Measurements from ENCODE around the gene CPNE8.

The CPNE8 gene

DNA sequence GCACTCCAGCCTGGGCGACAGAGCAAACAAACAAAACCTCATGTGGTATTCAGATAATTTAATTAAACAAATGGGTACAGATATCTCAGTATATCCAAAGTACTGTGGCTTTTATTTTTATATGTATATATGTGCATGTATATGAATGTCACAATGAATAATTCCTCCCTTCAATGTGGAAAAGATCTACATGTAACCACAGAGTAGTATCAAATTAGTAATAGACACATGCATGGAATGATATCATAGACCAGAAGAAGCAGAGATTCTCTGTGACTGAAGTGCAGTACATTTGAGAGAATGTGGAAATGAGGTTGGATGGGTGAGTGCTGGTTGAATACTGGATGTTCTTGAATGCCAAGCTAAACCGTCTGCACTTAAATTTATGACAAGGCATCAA is 222.9 kb downstream of the CPNE8 start:
- TF ChIP-seq ZNF274 (IDR thresholded peaks at IDR 0.05; ENCODE audit: low read depth, low read length) (no peak), SUZ12 (IDR thresholded peaks at IDR 0.05; ENCODE audit: extremely low read depth, insufficient read depth, insufficient read length) (no peak), YY1 (IDR thresholded peaks at IDR 0.05; ENCODE audit: insufficient read depth, insufficient read length) (no peak)
- Histone ChIP-seq H3K4me3 (ENCODE audit: insufficient read length, low read depth) (no peak overlapping the region), H3K4me1 (ENCODE audit: insufficient read depth, insufficient read length) (no peaks in the 10 kb centered on the region), H3K27me3 (ENCODE audit: insufficient read depth, insufficient read length) (no peaks in the 10 kb centered on the region), H3K9ac (ENCODE audit: insufficient read length, low read depth) (no peak overlapping the region), H3K9me3 (ENCODE audit: insufficient read depth, low read length) (no peaks in the 10 kb centered on the region), H3K36me3 (ENCODE audit: insufficient read depth, insufficient read length, low read length) (no peaks in the 10 kb centered on the region)
- no peak for DNase-seq (ENCODE audit: low read depth, low spot score)

DNA sequence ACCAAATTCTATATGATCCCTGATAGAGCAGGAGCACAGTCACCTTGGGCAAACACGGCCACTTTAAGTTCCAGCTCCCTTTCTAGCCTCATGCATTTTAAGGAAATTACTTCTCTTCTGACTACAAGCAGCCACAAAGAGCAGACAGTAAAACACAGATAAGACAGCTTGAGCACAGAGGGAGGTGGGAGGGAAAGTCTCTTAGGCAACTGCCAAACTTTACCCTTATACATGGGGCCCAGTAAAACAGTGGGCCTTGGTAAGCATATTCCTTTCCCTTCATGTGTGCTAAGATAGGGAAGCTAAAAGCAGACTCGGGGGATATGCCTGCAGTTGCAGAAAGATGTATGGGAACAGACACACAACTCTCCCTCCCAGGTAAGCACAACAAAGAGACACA is 235.9 kb downstream of the CPNE8 start:
- H3K4me1 ChIP-seq (ENCODE audit: insufficient read depth, insufficient read length): no peaks in the 10 kb centered on the region
- H3K9me3 ChIP-seq (ENCODE audit: insufficient read depth, low read length): no peaks in the 10 kb centered on the region
- H3K9ac ChIP-seq (ENCODE audit: insufficient read length, low read depth): no peak overlapping the region
- no peaks in the 10 kb centered on the region for H3K27me3 ChIP-seq (ENCODE audit: insufficient read depth, insufficient read length)
- no peak overlapping the region for H3K4me3 ChIP-seq (ENCODE audit: insufficient read length, low read depth)
- TF ChIP-seq YY1 (IDR thresholded peaks at IDR 0.05; ENCODE audit: insufficient read depth, insufficient read length) (no peak), SUZ12 (IDR thresholded peaks at IDR 0.05; ENCODE audit: extremely low read depth, insufficient read depth, insufficient read length) (no peak), ZNF274 (IDR thresholded peaks at IDR 0.05; ENCODE audit: low read depth, low read length) (no peak)
- no peak for DNase-seq (ENCODE audit: low read depth, low spot score)
- H3K36me3 ChIP-seq (ENCODE audit: insufficient read depth, insufficient read length, low read length): no peaks in the 10 kb centered on the region

DNA sequence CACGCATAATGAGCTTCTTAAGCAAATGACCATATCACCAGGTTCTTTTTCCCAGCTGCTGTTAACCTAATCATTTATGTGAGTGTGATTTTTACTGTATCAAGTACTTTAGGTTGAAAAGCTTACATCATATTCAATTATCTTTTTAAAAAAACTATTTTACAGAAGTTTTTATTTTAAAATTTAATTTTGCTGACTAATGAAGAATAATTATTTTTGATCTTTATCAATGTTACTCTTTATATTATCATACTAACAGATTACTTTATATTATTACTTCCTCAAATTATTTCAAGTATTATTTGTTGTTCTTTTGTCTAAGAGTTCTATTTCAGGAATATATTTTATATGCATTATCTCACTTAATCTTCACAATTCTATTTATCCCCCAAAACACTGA is 236.3 kb downstream of the CPNE8 start:
- Histone ChIP-seq H3K4me1 (ENCODE audit: insufficient read depth, insufficient read length) (no peaks in the 10 kb centered on the region), H3K36me3 (ENCODE audit: insufficient read depth, insufficient read length, low read length) (no peaks in the 10 kb centered on the region), H3K27me3 (ENCODE audit: insufficient read depth, insufficient read length) (no peaks in the 10 kb centered on the region), H3K4me3 (ENCODE audit: insufficient read length, low read depth) (no peak overlapping the region), H3K9ac (ENCODE audit: insufficient read length, low read depth) (no peak overlapping the region), H3K9me3 (ENCODE audit: insufficient read depth, low read length) (no peaks in the 10 kb centered on the region)
- DNase-seq (ENCODE audit: low read depth, low spot score): no peak
- TF ChIP-seq YY1 (IDR thresholded peaks at IDR 0.05; ENCODE audit: insufficient read depth, insufficient read length): no peak
- no peak for TF ChIP-seq SUZ12 (IDR thresholded peaks at IDR 0.05; ENCODE audit: extremely low read depth, insufficient read depth, insufficient read length)
- TF ChIP-seq ZNF274 (IDR thresholded peaks at IDR 0.05; ENCODE audit: low read depth, low read length): no peak

DNA sequence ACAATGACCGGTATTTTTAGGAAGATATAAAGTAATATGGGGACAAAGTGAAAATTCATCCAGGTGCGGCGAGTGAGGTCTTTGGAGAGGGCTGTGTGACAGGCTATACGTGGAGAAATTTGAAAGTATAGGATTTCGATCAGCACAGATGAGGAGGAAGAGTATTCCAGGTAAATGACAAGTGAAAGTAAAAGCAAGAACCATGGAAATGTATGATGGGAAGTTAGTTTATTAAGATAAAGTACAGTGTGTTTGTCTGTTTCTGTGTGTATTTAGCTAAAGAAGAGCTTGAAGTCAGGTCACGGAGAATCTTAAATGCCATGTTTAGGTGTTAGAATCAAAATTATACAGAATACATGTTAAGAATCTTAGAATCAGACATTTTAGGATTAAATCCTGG is 239.0 kb downstream of the CPNE8 start:
- Histone ChIP-seq H3K36me3 (ENCODE audit: insufficient read depth, insufficient read length, low read length) (no peaks in the 10 kb centered on the region), H3K9ac (ENCODE audit: insufficient read length, low read depth) (no peak overlapping the region), H3K4me1 (ENCODE audit: insufficient read depth, insufficient read length) (no peaks in the 10 kb centered on the region), H3K9me3 (ENCODE audit: insufficient read depth, low read length) (peaks cover 6% of the 10 kb centered on the region; the same call in 1 of the 2 replicates), H3K27me3 (ENCODE audit: insufficient read depth, insufficient read length) (no peaks in the 10 kb centered on the region), H3K4me3 (ENCODE audit: insufficient read length, low read depth) (no peak overlapping the region)
- TF ChIP-seq ZNF274 (IDR thresholded peaks at IDR 0.05; ENCODE audit: low read depth, low read length): no peak
- no peak for TF ChIP-seq SUZ12 (IDR thresholded peaks at IDR 0.05; ENCODE audit: extremely low read depth, insufficient read depth, insufficient read length)
- no peak for TF ChIP-seq YY1 (IDR thresholded peaks at IDR 0.05; ENCODE audit: insufficient read depth, insufficient read length)
- DNase-seq (ENCODE audit: low read depth, low spot score): no peak

DNA sequence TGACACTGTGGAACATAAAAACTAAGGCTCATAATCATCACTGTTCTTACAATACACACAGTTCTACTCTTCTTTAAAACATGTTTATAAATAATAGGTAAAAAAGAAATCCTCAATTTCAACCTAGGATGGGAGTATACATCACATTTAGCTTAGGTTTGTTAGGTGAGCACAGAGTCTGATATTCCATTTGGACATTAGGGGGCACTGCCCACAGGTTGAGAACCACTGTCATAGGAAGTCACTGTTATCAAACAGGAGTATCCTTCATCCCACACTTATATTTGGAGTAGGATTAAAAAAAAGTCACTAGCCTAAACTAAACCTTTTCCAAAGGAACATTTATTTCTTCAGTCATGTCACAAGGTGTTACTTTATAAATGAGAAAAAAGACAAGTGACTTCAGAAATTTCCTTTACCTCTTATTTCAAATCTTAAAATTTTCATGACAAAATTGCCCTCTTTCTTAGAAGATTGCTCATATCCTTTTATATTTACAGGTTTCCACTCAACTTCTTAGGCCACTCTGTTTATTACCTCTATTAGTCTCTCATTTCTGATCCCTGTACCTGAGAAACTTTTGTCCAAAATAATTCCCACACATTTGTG is 240.6 kb downstream of the CPNE8 start:
- peak; percentile 36 for DNase-seq (ENCODE audit: low read depth, low spot score)
- Histone ChIP-seq H3K36me3 (ENCODE audit: insufficient read depth, insufficient read length, low read length) (no peaks in the 10 kb centered on the region), H3K4me1 (ENCODE audit: insufficient read depth, insufficient read length) (no peaks in the 10 kb centered on the region), H3K9me3 (ENCODE audit: insufficient read depth, low read length) (peaks cover 6% of the 10 kb centered on the region; the same call in 1 of the 2 replicates), H3K9ac (ENCODE audit: insufficient read length, low read depth) (no peak overlapping the region), H3K4me3 (ENCODE audit: insufficient read length, low read depth) (no peak overlapping the region), H3K27me3 (ENCODE audit: insufficient read depth, insufficient read length) (no peaks in the 10 kb centered on the region)
- TF ChIP-seq ZNF274 (IDR thresholded peaks at IDR 0.05; ENCODE audit: low read depth, low read length): no peak

DNA sequence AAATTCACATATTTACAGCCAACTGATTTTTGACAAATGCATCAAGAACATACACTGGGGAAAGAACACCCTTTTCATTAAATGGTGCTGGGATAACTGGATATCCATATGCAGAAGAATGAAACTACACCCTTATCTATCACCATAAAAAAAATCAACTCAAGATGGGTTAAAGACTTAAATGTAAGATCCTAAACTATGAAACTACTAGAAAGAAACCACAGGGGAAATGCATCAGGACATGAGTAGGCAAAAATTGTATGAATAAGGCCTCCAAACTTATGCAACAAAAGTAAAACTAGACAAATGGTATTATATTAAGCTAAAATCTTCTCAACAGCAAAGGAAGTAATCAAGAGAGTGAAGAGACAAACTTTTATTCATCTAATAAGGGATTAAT is 242.6 kb downstream of the CPNE8 start:
- Histone ChIP-seq H3K36me3 (ENCODE audit: insufficient read depth, insufficient read length, low read length) (no peaks in the 10 kb centered on the region), H3K27me3 (ENCODE audit: insufficient read depth, insufficient read length) (no peaks in the 10 kb centered on the region), H3K9me3 (ENCODE audit: insufficient read depth, low read length) (peaks cover 6% of the 10 kb centered on the region; the same call in 1 of the 2 replicates), H3K4me1 (ENCODE audit: insufficient read depth, insufficient read length) (no peaks in the 10 kb centered on the region), H3K9ac (ENCODE audit: insufficient read length, low read depth) (no peak overlapping the region), H3K4me3 (ENCODE audit: insufficient read length, low read depth) (no peak overlapping the region)
- TF ChIP-seq YY1 (IDR thresholded peaks at IDR 0.05; ENCODE audit: insufficient read depth, insufficient read length) (no peak), SUZ12 (IDR thresholded peaks at IDR 0.05; ENCODE audit: extremely low read depth, insufficient read depth, insufficient read length) (no peak), ZNF274 (IDR thresholded peaks at IDR 0.05; ENCODE audit: low read depth, low read length) (no peak)
- no peak for DNase-seq (ENCODE audit: low read depth, low spot score)

DNA sequence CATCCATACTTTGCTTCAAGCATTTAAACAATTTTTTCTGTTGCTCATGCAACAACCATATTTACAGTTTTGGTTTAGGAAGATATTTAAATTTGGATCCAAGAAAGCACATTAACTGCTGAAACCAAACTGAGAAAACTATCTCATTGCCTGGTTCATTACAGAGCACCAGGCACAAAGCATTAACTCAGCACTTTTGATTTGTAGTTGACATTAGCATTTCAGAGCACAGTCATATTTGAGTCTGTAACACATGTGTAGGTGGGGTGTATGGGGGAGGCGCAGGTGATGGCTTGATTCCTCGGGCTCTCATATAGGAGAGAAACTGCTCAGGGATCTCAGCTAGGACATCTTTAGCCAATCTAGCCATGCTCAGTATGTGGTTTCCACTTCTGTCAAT is 251.7 kb downstream of the CPNE8 start:
- H3K4me1 ChIP-seq (ENCODE audit: insufficient read depth, insufficient read length): no peaks in the 10 kb centered on the region
- peaks cover 4% of the 10 kb centered on the region for H3K36me3 ChIP-seq (ENCODE audit: insufficient read depth, insufficient read length, low read length)
- H3K9me3 ChIP-seq (ENCODE audit: insufficient read depth, low read length): no peaks in the 10 kb centered on the region
- H3K27me3 ChIP-seq (ENCODE audit: insufficient read depth, insufficient read length): no peaks in the 10 kb centered on the region
- no peak for TF ChIP-seq YY1 (IDR thresholded peaks at IDR 0.05; ENCODE audit: insufficient read depth, insufficient read length)
- no peak for TF ChIP-seq ZNF274 (IDR thresholded peaks at IDR 0.05; ENCODE audit: low read depth, low read length)
- TF ChIP-seq SUZ12 (IDR thresholded peaks at IDR 0.05; ENCODE audit: extremely low read depth, insufficient read depth, insufficient read length): no peak
- DNase-seq (ENCODE audit: low read depth, low spot score): no peak
- H3K9ac ChIP-seq (ENCODE audit: insufficient read length, low read depth): no peak overlapping the region
- H3K4me3 ChIP-seq (ENCODE audit: insufficient read length, low read depth): no peak overlapping the region
